AG10803 (cell line): ENCODE data around the gene SGK1.

Experiments used
- DNase-seq: peaks from one replicate; pipeline ENCODE4 v3.0.0; 2010; ENCODE audit warnings: low read depth
- H3K4me3 ChIP-seq: 2 replicates; pipeline ENCODE4 v1.5.1; 2011; ENCODE audit warnings: mild to moderate bottlenecking, low read length, control low read depth
- CTCF ChIP-seq: conservative IDR thresholded peaks from 2 replicates; pipeline ENCODE4 v1.5.1; 2011; ENCODE audit warnings: mild to moderate bottlenecking, low read length, control low read depth, inconsistent platforms

The SGK1 gene

GRCh38 chr6:134165561-134166201 lies 152.2 kb downstream of the SGK1 start:
- no peak overlapping the region for H3K4me3 ChIP-seq

GRCh38 chr6:134164300-134164699 lies 153.6 kb downstream of the SGK1 start:
- no peak for DNase-seq
- H3K4me3 ChIP-seq, result no peak overlapping the region
- no peak for TF ChIP-seq CTCF

More at GRCh38 chr6:134165561-134166201, 152.2 kb downstream of the SGK1 start:
- no peak for DNase-seq
- no peak for TF ChIP-seq CTCF

GRCh38 chr6:134162932-134163331 lies 155.0 kb downstream of the SGK1 start:
- DNase-seq, result no peak
- TF ChIP-seq CTCF, result no peak
- no peak overlapping the region for H3K4me3 ChIP-seq

DNA sequence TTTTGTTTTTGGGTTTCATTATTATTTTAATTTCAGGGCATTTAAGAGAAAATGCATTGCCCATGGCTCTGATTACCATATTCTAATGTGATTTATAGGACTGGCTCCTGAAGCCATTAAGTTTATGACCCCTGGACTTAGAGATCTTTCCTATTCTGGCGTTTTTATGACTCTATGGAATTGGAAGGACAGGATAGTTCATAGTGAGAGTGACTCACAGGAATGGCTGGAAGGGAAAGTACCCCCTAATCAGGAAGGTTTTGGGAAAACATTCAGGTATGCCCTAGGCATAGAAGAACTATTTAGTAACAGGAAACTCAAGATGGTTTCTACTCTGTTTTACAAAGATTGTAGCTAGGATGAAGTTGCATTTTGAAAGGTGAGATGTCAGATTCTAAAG lies 156.9 kb downstream of the SGK1 start:
- DNase-seq, result no peak
- no peak for TF ChIP-seq CTCF
- H3K4me3 ChIP-seq, result no peak overlapping the region

- H3K4me3 ChIP-seq, result no peak overlapping the region
Measured at GRCh38 chr6:134152767-134153485, 165.0 kb downstream of the SGK1 start.

GRCh38 chr6:134148566-134148965 lies 169.3 kb downstream of the SGK1 start:
- H3K4me3 ChIP-seq, result no peak overlapping the region
- no peak for DNase-seq
- TF ChIP-seq CTCF, result no peak

More at GRCh38 chr6:134152767-134153485, 165.0 kb downstream of the SGK1 start:
- no peak for TF ChIP-seq CTCF
- DNase-seq, result no peak

- TF ChIP-seq CTCF, result no peak
- DNase-seq, result no peak
- H3K4me3 ChIP-seq, result no peak overlapping the region
Measured at GRCh38 chr6:134147034-134147533, 170.8 kb downstream of the SGK1 start.
